HG02943 (cell line): Measurements from ENCODE around the gene CENPO.

ENCODE experiments used
- ATAC-seq: cut with Tn5 transposase; IDR thresholded peaks from one replicate; pipeline ENCODE4 v1.9.1; 2021; ENCODE audit warnings: mild to moderate bottlenecking, low read depth, moderate library complexity; ENCODE audit not compliant: unreplicated experiment

CENPO gene

DNA sequence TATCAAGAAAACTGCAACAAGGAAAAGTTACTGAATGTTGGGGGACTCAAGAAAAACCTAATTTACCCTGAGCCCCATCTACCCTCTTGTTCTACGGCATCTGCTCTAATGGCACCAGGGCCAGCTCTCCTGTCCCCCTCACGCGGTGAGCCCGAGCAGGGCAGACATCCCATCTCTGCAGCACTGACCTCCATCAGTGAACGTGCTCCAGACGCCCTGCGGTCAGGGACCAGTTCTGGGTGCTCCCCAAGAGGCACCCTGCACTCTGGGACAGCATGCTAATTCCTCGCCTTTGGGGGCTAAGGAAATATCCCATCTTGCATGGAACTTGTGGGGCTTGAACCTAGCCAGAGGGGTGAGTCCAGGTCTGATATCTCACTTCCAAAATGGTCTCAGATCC is 43.0 kb downstream of the CENPO start:
- ATAC-seq = no peak

DNA sequence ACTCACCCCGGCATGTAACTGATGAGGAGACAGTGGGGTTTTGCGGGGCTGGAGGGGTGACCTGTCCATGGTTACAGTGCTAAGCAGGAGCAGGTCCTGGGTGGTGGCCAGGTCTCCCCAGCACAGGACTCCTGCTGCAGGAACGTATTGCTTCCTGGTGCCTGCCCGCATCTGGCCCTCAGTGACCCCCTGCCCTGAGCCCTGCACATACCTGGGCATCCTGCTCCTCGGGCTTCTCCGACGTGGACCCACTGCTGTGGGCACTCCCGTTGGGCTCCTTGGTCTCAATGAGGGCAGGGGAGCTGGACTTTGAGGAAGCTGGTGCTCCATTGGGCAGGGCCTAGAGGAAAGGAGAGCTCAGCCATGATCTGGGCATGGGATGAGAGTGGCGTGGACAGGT is 43.5 kb downstream of the CENPO start:
- no peak for ATAC-seq

DNA sequence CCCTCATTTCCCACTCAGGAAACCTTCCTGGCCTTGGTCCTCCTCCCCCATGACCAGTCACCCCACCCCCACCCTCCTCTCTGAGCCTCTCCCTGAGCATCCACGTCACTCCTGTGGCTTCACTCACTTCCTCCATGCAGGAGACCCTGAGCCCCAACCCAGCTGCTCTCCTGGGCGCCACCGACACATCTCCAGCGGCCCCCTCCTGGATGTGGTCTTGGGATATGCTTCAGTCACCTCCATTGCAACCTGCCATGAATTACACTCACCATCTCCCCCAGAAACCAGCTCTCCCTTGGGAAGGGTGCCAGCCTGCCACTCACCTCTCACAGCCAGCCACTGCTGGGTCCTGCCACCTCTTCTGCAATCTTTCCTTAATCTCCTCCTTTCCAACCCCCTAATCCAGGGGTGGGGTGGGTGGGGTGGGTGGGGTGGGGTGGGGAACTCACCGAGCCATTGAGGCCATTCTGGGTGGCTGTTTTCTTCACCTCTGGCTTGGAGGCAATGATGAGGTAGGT is 44.8 kb downstream of the CENPO start:
- ATAC-seq = no peak

DNA sequence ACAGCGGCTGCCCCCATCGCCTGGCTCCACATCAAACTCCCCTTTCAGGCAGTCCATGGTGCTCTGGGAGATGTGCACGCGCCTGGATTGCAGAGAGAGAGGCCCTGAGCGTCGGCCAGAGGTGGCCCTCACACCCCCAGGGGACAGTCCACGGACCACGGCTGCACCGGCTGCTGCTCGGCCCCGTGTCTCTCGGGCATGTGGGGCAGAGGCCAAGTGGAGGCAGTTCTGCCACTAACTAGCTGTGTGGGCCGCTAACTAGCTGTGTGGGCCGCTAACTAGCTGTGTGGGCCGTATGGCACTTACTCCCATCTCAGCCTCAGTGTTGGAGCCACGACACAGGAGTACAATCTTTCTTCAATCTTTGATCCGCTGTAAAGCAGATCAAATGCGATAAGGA is 45.3 kb downstream of the CENPO start:
- no peak for ATAC-seq

DNA sequence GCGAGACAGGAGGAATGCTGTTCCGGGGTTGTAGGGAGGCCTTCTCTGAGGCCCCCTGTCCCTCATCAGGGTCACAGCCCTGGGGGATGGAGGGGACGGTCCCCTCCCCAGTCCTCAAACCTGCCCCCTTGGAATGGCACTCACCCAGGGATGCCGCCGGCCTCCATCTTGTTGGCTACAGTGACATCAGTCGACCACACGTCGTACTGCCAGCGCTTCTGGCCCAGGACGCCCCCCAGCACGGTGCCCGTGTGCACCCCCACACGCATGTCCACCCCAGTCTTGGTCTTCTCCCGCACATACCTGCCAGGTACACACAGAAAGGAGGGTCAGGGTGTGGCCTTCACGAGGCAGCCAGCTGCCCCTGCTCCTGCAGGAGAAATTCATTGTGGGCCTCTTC is 46.5 kb downstream of the CENPO start:
- ATAC-seq = no peak

DNA sequence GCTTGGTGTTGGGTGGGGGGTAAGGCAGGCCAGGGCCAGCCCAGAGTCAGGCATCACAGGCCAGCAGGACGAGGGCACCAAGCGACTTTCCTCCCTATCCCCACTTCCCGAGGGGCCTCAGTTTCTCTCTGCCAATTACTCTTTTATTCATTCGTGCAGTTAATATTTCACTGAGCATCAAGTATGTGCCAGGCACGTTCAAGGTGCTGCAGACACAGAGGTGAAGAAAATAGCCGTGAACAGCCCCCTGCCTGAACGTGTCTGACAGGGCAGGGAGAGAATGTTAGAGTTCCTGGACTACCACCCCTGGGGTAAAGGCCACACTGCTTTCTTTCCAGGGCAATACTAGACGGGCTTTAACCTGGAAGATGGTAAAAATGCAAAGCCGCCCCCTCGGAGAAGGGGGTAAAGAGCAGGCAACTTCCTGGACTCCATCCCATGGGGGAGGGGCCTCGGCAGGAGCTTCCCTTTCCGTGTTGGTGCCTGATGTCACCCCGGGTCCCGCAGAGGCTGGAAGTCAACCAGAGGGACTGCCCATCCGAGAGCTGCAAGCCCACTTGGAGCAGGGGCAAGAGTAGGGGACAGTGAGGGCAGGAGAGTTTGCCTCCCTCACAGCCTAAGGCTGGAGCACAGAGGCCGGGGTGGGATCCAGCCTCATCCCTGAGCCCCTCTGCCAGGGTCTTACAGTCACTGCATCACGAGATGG is 47.1 kb downstream of the CENPO start:
- no peak for ATAC-seq

DNA sequence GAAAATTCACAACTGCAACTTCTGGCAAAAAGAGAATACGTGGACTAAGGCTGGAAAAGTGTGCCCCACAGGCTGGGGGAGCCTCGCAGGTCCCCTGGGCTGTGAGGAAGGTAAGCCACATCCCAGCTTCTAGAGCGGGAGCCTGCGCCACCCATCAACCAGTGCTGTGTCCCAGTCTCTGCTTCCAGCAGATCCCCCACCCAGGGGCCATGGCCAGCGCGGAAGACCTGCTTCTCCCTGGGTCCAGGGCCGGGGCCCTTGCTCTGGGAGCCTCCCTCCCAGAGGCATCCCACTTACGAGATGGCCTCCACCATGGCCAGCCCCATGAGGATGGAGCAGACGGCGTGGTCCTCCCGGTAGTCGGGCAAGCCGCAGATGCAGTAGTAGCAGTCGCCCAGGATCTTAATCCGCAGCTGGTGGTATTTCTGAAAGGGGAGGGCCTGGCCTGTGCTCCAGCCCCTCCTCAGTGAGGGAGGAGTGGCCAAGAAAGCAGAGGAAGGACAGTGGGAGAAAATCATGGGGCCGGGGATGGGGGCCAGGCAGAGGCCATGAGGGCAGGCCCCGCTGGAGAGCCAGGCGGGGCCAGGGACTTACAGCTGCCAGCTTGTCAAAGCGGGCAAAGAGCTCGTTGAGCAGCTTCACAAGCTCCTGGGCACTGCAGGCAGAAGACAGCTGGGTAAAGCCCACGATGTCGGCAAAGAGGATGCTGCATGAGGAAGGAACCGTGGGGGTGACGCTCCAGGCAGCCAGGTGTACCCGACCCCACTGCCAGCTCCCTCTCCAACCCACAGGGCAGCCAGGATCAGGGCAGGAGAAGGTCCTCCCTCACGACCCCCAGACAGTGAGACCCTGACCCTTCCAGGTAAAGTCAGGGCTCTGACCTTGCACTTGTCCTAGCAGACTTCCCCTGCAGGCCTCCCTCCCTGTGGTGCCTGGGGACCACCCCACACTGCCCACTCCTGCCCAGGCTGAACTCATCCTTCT is 48.0 kb downstream of the CENPO start:
- no peak for ATAC-seq

DNA sequence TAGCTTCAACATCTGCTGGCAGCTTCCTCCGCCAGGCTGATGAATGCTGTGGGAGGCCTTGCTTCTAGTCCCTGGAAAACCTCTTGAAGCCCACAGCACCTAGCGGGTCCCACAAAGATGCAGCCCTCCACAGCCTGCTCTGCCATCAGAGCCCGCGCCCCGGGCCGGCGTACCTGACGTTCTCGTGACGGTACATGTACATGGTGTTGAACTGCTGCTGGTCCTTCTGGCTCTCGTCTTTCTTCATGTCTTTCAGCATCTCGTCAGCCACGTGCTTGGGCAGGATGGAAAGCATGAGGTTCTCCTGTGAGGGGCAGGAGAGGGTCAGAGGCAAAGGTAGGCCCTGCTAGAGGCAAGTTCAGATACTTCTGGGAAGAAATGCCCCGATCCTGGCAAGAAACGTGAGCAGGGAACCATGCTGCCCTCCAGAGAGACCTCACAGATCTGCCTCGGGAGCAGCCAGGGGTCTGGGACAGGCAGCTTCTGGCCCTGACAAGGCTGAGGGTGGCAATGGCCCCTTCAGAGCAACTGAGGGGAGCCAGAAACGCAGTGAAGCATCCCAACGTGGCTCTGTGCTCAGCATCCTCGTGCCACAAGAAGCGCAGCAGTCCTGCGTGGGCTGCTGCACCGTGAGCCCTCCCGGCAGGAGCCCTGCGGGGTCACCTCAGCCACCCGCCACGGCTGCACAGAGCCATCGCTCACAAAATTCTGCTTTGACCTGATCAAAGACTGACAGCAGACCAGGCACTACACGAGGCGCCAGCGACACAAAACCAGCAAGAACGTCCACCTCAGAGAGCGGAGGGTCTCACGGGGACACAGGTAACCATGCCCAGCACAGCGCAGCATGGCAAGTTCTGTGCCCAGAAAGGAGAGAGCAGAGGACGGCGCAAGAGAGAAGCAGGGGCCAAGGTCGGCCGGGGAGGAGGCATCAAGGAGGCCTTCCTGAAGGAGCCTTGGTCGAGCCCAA is 49.1 kb downstream of the CENPO start:
- no peak for ATAC-seq

DNA sequence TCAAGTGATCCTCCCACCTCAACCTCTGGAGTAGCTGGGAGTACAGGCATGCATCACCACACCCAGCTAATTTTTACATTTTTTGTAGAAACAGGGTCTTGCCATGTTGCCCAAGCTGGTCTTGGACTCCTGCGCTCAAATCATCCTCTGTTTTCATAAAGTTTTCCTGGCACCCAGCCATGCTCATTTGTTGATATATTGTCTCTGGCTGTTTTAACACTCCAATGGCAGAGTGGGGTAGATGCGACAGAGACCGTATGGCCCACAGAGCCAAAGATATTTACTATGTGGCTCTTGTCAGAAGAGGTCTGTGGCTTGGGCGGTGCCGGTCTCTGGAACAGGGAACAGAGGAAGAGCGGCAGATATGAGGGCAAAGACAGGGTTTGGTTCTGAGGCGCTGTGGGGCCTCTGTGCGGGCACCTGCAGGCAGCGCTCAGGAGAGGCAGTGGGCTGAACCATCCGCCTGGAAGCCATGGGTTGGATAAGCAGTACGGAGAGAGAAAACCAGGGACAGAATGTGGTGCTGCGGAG is 50.2 kb downstream of the CENPO start:
- no peak for ATAC-seq

DNA sequence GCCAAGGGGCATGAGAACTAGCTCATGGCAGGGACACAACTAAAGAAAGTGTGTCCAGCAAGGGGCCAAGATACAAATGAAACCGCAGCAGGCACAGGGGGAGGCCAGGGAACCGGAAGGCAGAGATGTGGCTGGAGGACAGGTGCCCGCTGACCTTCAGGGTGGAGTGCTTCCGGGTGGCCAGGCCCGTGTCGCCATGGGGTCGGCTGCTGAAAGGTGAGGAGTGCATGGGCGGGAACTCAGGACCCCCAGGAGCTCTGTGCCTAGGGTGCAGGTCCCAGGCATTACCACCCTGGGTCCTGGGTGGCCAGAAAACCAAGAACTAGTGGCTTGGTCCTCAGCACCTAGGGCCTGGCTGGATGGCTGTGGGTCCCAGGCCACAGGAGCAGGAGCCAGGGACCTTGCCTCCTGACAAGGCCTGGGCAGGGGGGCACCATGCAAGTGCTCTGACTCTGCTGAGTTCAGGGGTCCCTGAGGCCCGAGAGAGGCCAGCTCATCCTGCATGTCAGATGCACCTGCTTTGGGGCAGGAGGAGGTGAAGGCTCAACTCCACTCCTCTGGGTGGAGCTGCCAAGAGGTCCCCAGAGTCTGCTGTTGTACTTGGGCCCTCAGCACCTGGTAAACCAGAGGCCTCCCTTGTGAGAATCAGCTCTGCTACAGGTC is 50.9 kb downstream of the CENPO start:
- ATAC-seq = no peak

DNA sequence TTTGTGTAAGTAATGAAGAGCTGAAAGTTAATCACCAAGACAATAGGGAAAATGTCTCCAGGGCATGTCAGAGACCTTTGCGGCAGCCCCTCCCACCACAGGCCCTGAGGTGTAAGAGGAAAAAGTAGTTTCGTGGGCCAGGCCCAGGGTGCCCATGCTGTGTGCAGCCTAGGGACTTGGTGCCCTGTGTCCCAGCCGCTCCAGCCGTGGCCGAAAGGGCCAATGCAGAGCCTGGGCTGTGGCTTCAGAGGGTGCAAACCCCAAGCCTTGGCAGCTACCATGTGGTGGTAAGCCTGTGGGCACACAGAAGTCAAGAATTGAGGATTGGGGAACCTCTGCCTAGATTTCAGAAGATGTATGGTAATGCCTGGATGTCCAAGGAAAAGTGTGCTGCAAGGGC is 52.5 kb downstream of the CENPO start:
- no peak for ATAC-seq

DNA sequence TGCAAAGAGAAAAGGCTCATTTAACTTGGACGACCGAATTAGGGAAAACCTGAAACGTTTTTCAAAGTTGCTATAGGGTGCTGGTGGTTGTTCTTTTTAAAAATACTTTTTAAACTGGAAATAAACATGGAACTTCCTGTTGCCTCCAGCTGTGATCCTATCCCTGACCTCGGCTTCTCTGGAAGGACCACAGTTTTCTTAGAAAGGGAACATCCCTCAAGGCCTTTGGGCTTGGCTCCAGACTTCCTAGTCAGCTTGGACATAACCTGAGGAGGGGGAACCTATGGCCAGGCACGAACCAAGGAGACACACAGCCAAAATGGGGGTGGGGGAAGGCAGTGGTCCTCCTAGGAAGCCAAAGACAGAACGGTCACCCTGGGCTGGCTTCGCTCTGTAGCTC is 57.7 kb downstream of the CENPO start:
- ATAC-seq = no peak

DNA sequence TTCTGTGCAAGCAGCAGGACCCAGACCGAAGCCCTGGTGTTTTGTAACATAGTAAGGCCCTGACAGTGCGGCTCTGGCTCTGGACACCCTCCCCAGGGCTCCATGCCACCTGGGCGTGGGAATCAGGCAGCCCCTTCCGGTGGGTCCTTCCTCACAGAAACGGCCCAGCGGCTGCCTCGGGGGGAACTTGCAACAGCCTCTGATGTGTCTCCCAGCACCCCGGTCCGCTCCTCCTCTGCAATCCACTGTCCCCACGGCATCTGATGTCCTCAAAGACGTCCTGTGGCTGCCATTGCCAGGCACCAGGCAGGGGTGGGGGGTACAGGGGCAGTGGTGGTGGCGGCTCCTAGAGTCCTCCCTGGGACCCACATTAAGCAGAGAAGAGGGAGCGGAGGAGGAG is 58.8 kb downstream of the CENPO start:
- ATAC-seq = no peak

DNA sequence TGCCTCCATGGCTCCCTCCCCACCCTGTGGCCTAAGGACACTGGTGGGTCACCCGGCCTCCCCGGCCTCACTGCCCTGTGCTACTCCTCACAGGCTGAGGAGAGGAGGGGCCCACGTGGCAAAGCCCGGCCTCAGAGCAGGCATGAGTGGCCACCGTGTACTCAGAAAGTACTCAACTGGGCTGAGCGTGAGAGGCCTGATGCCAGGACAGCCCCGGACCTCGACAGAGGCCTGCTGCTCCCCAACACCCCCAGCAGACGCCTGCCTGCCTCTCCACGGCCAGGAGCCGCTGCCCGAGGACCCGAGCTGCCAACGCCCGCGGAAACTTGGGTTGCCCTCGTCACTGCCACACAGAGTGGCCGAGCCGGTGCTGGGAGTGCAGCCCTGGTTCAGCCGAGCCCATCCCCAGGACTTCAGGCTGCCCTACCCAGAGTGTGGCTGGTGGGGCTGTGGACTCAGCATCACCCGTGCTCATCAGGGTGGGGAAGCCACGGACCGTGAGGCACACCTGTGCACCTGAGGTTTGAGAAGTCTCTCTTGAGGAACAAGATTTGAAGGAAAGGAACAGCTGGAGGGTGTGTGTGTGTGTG is 59.3 kb downstream of the CENPO start:
- no peak for ATAC-seq

DNA sequence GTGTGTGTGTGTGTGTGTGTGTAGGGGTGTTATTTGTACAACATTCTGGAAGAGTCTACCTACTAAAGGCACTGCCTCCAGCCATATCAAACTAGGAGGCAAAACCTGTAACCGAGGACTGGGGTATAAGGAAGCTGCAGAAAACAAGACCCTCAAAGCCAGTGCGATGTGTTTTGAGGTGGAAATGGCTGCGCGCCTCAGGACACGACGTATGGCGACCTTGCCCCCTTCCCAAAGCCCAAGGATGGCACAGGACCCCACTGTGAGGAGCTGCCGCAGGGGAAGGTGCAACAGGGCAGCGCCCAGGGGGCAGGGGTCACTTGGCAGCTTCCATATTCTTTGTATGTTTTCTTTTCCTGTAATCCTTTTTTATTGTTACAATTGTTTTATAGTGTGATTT is 59.8 kb downstream of the CENPO start:
- no peak for ATAC-seq

DNA sequence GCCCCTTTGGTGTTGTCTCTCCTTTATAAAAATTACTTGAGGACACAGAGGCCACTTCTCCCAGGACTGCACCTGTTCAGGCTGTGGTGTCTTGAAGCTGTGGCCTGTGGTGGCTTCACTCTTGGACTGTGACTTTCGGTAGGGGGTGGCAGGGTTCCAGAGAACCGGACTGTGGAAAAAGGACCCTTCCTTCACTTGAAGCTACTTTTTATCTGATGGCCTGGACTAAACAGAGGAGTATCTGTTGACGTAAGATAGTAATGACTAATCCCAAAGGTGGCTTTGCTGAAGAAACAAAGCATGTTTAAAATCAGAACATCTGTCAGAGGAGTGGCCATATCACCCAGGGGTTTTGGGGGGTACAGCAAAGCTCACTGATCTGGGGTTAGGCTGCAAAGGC is 60.8 kb downstream of the CENPO start:
- no peak for ATAC-seq

DNA sequence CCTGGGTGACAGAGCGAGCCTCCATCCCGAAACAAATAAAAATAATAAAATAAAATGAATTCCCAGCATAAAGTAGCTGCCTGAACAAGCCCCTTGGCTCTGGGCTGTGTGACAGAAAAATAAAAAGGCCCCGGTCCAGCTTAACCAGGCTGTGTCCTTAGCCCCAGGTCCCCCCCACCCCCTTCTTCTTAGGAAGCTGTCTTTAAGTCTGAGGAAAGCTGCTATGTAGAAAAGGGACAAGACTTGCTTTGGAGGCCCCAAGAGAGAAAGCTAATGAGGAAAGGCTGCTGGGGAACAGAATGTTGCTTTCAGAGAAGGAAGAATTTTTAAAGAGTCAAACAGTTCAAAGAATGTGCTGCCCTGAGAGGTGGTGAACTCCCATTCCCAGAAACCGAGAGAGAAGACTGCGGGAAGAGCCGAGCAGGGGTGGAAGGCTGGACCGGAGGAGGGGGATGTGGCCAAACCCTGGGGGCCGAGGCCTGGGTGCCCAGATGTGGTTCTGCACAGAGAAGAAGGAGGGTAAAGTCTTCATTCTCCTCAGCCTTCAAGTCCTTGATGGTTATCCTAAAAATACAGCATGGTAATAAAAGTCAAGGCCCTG is 61.9 kb downstream of the CENPO start:
- ATAC-seq = no peak

DNA sequence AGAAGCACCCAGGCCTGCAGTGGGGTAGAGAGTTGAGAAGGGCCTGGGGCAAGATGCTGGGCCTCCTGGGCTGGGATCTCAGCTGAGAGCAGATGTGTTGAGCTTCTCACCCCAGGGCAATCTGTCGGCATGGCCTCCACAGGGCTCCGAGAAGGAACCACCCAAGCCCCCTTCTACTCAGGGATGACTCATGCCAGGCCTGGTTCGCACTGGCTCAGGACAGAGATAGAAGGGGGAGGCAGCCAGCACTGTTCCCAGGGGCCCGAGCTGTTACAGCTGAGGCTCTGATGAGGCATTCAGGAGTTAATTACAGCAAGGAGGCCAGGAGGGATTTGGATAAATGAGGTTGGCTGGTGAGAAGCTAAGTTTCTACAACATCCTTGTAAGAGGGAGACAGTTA is 62.5 kb downstream of the CENPO start:
- no peak for ATAC-seq

DNA sequence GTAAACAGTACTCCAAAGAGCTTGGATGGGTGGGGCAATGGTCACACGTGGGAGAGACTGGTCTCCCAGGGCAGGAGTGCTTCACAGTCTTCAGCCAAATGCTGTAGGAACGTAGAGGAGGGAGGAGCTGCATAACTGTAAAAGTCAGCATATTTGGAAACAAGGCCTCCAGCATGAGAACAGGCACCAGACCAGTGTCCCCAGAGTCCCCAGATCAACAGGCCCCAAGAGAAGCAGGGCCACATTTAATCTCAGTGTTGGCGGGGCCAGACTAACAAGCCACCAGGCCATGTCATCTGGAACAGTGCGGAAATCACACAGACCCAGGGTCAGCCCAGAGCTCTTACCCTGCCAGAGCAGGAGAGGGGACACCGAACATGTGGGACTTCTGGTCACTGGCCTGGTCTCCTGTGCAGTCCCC is 63.6 kb downstream of the CENPO start:
- no peak for ATAC-seq
